Neural progenitor cell (in vitro differentiated cells): ENCODE measurements around the gene RALB. TPM values are rescaled to one million over a fixed set of nuclear protein-coding genes. Genes with fewer than 3 reads are reported as not detected.
A peak's percentile ranks its signal among the peaks of the same experiment; 100 is the strongest.

Source experiments
- DNase-seq: peaks from one replicate; pipeline ENCODE4 v3.0.0-alpha.2; 2016; ENCODE audit warnings: low spot score
- H2AFZ ChIP-seq: fragments of 200-600 bp; sonication (generic); replicated peaks from 2 replicates; pipeline ENCODE4 v1.6.1; 2016; ENCODE audit warnings: antibody characterized with exemption
- H3F3A ChIP-seq: fragments of 200-600 bp; sonication (generic); 2 replicates; pipeline ENCODE4 v1.6.1; 2016; ENCODE audit warnings: antibody characterized with exemption, low read depth
- H3K27ac ChIP-seq: fragments of 200-600 bp; sonication (generic); 2 replicates; pipeline ENCODE4 v1.5.1; 2016; ENCODE audit warnings: mild to moderate bottlenecking
- H3K27me3 ChIP-seq: fragments of 200-600 bp; sonication (generic); 2 replicates; pipeline ENCODE4 v1.6.1; 2016; ENCODE audit warnings: mild to moderate bottlenecking, moderate library complexity
- H3K36me3 ChIP-seq: fragments of 200-600 bp; sonication (generic); 2 replicates; pipeline ENCODE4 v1.5.1; 2016
- H3K4me1 ChIP-seq: fragments of 200-600 bp; sonication (generic); 2 replicates; pipeline ENCODE4 v1.6.1; 2016; ENCODE audit warnings: mixed run types
- H3K4me2 ChIP-seq: fragments of 200-600 bp; sonication (generic); 2 replicates; pipeline ENCODE4 v1.6.1; 2016
- H3K4me3 ChIP-seq: fragments of 200-600 bp; sonication (generic); 2 replicates; pipeline ENCODE4 v1.5.1; 2016
- H3K79me2 ChIP-seq: fragments of 200-600 bp; sonication (generic); 2 replicates; pipeline ENCODE4 v1.6.1; 2016; ENCODE audit warnings: low read depth
- H3K9ac ChIP-seq: fragments of 200-600 bp; sonication (generic); 2 replicates; pipeline ENCODE4 v1.6.1; 2016
- H3K9me3 ChIP-seq: fragments of 200-600 bp; sonication (generic); 2 replicates; pipeline ENCODE4 v1.5.1; 2016; ENCODE audit warnings: low read depth
- H4K20me1 ChIP-seq: fragments of 200-600 bp; sonication (generic); 2 replicates; pipeline ENCODE4 v1.6.1; 2016; ENCODE audit warnings: low read depth
- H3K27ac Mint-ChIP-seq: 3 replicates; pipeline ENCODE4 v1.8.0; 2021; ENCODE audit warnings: mixed read lengths
- H3K27me3 Mint-ChIP-seq: 2 replicates; pipeline ENCODE4 v1.8.0; 2022; ENCODE audit warnings: low read depth, mild to moderate bottlenecking, inconsistent platforms, moderate library complexity, mixed read lengths; ENCODE audit not compliant: insufficient read depth
- H3K36me3 Mint-ChIP-seq: 3 replicates; pipeline ENCODE4 v1.8.0; 2021; ENCODE audit warnings: mixed read lengths
- H3K4me1 Mint-ChIP-seq: 3 replicates; pipeline ENCODE4 v1.8.0; 2021; ENCODE audit warnings: mixed read lengths
- H3K4me3 Mint-ChIP-seq: 3 replicates; pipeline ENCODE4 v1.8.0; 2021; ENCODE audit warnings: mild to moderate bottlenecking, moderate library complexity, mixed read lengths
- H3K9me3 Mint-ChIP-seq: 3 replicates; pipeline ENCODE4 v1.8.0; 2020; ENCODE audit warnings: mixed read lengths
- EZH2 ChIP-seq: fragments of 200-600 bp; sonication (generic); IDR thresholded peaks from 2 replicates; pipeline ENCODE4 v1.6.1; 2017; ENCODE audit warnings: antibody characterized with exemption, mild to moderate bottlenecking, moderate library complexity
- EZH2phosphoT487 ChIP-seq: fragments of 200-600 bp; sonication (generic); IDR thresholded peaks from 2 replicates; pipeline ENCODE4 v1.6.1; 2017; ENCODE audit warnings: antibody characterized with exemption
- total RNA-seq: library from RNA; depleted of rRNA; stranded (reverse); fragments of >200 nt; gene quantifications from 2 replicates; pipeline ENCODE4 v1.2.3, GENCODE V29; 2015; ENCODE audit warnings: low replicate concordance
- TF ChIP-seq, protein P1 (sequence below): fragments of 200-600 bp; sonication (generic); IDR thresholded peaks from 2 replicates; pipeline ENCODE4 v1.5.1; 2017; ENCODE audit warnings: antibody characterized with exemption, mild to moderate bottlenecking

RALB gene
- total RNA-seq, 1 donor from 2014 or later = 79.8 TPM

DNA sequence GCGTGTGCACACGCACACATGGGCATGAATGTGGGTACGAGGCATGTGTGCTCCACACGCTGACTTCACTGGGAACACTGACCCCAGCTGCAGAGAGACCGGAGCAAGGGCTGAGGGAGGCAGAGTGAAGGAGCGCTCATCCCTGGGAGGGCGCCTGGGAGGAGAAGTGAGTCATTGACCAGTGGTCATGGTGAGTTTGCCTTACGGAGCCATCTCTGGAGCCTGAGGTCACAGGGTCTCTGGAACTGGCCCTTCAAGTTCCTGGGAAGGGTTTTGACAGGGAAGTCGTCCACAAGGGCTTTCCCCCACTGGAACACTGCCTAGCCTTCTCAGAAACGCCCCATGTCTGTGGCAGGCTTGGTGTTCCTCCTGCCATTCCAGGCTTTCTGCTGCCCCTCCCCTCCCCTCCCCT, 15.2 kb upstream of the RALB start:
- Mint-ChIP-seq H3K4me1 (peaks cover 32% of the 10 kb centered on the region), H3K27ac (peak overlapping the region; percentile 57), H3K36me3 (no peaks in the 10 kb centered on the region), H3K4me3 (no peak overlapping the region), H3K27me3 (peaks cover 8% of the 10 kb centered on the region), H3K9me3 (peaks cover 2% of the 10 kb centered on the region)
- Histone ChIP-seq H3K9ac (no peak overlapping the region), H3K4me1 (peaks cover 37% of the 10 kb centered on the region), H4K20me1 (no peaks in the 10 kb centered on the region), H3K27me3 (no peaks in the 10 kb centered on the region), H3K4me3 (no peak overlapping the region), H3K27ac (peak overlapping the region; percentile 93), H2AFZ (no peak overlapping the region), H3K9me3 (no peaks in the 10 kb centered on the region), H3K79me2 (no peaks in the 10 kb centered on the region), H3K4me2 (peak overlapping the region; percentile 61), H3K36me3 (no peaks in the 10 kb centered on the region), H3F3A (peaks cover 38% of the 10 kb centered on the region)
- TF ChIP-seq, protein P1, sequence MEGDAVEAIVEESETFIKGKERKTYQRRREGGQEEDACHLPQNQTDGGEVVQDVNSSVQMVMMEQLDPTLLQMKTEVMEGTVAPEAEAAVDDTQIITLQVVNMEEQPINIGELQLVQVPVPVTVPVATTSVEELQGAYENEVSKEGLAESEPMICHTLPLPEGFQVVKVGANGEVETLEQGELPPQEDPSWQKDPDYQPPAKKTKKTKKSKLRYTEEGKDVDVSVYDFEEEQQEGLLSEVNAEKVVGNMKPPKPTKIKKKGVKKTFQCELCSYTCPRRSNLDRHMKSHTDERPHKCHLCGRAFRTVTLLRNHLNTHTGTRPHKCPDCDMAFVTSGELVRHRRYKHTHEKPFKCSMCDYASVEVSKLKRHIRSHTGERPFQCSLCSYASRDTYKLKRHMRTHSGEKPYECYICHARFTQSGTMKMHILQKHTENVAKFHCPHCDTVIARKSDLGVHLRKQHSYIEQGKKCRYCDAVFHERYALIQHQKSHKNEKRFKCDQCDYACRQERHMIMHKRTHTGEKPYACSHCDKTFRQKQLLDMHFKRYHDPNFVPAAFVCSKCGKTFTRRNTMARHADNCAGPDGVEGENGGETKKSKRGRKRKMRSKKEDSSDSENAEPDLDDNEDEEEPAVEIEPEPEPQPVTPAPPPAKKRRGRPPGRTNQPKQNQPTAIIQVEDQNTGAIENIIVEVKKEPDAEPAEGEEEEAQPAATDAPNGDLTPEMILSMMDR = no peak
- TF ChIP-seq EZH2 (no peak), EZH2phosphoT487 (no peak)
- DNase-seq = peak; percentile 27

DNA sequence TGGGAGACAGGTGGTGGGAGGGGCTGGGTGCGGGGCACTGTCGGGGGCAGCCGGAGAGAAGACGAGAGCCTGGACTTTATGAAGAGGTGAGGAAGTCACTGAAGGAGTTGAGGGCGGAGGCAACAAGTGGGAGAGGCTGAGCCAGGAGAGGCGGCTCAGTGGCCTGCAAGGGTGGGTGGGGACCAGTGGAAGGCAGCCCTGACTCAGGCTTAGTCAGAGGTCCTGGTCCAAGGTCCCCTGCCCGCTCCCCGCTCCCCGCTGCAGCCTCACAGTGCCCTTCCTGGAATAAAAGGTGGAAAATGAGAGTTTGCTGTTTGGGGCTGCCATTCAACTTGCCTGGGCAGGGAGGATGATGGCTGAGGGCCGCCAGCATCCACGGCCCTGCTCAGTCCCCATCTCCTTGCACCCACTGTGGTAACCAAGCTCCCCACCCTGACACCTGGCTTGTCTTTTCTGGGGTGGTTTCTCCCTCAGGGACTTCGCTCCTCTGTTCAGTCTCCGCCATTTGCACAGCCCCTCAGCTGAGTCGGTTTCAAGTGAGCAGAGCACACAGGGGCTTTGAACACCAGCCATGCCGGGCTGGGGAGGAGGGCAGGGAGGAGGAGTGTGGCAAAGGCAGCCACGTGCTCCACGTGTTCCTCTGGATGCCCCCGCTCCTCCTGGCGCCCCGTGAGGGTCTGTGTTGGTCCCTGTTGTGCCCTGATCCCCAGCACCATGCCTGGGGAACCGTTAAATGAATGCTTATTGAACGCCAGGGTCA, 13.7 kb upstream of the RALB start:
- DNase-seq = no peak
- no peaks in the 10 kb centered on the region for H3K27me3 ChIP-seq
- H3K9me3 Mint-ChIP-seq = peaks cover 2% of the 10 kb centered on the region
- peak overlapping the region; percentile 61 for H3K4me2 ChIP-seq
- no peaks in the 10 kb centered on the region for H3K36me3 ChIP-seq
- H3K4me1 ChIP-seq = peaks cover 37% of the 10 kb centered on the region
- H3K27ac ChIP-seq = peak overlapping the region; percentile 93
- H3K27me3 Mint-ChIP-seq = peaks cover 8% of the 10 kb centered on the region
- TF ChIP-seq, protein P1 = no peak
- no peak for TF ChIP-seq EZH2phosphoT487
- TF ChIP-seq EZH2 = no peak
- peaks cover 38% of the 10 kb centered on the region for H3F3A ChIP-seq
- H2AFZ ChIP-seq = no peak overlapping the region
- no peak overlapping the region for H3K4me3 ChIP-seq
- H3K9me3 ChIP-seq = no peaks in the 10 kb centered on the region
- H3K4me1 Mint-ChIP-seq = peaks cover 32% of the 10 kb centered on the region
- no peak overlapping the region for H3K9ac ChIP-seq
- no peaks in the 10 kb centered on the region for H4K20me1 ChIP-seq
- no peak overlapping the region for H3K4me3 Mint-ChIP-seq
- no peaks in the 10 kb centered on the region for H3K36me3 Mint-ChIP-seq
- H3K27ac Mint-ChIP-seq = no peak overlapping the region
- no peaks in the 10 kb centered on the region for H3K79me2 ChIP-seq

DNA sequence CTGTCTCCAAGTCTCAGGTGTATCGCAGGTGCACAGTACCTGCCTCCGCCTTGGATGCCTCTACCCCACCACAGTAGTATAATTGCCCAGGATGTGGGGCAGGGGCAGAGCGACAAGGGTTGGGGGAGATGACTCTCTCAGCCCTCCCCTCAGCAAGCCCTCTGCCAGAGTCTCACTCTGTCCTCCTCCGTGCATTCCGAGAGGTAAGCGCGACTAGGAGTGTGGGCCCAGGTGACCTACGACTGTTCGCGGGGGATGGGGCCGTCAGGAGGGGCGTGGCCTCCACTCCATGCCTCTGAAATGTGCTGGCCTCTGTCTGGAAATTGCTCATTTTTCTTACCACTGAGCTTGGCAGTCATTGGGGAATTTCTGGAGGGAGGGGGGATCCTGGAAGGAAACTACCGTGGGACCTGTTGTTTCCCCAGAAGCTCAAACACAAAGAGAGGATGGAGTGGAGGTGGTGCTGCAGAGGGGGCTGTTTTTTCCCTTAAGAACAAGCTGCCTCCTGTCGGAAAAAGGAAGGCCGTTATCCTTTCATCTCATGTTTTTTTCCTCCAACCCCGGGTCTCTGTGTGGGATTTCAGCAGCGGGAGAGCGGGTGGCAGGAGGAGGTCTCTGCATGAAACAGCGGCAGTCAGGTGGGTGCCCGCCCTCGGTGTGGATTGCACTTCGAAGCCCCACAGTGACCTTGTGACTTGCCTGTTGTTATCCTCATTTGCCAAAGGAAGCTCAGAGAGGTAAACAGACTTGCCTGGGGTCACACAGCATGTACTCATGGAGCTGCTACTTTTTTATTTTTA, 13.0 kb upstream of the RALB start:
- no peaks in the 10 kb centered on the region for H3K27me3 ChIP-seq
- no peaks in the 10 kb centered on the region for H3K36me3 ChIP-seq
- peaks cover 37% of the 10 kb centered on the region for H3K4me1 ChIP-seq
- H3K4me3 ChIP-seq = no peak overlapping the region
- Mint-ChIP-seq H3K36me3 (no peaks in the 10 kb centered on the region), H3K4me3 (no peak overlapping the region), H3K9me3 (peaks cover 2% of the 10 kb centered on the region), H3K27ac (peak overlapping the region; percentile 79), H3K27me3 (peaks cover 8% of the 10 kb centered on the region), H3K4me1 (peaks cover 35% of the 10 kb centered on the region)
- H3K9me3 ChIP-seq = no peaks in the 10 kb centered on the region
- TF ChIP-seq EZH2phosphoT487 = no peak
- no peak for TF ChIP-seq EZH2
- TF ChIP-seq, protein P1 = no peak
- peak overlapping the region; percentile 61 for H2AFZ ChIP-seq
- H4K20me1 ChIP-seq = no peaks in the 10 kb centered on the region
- H3K9ac ChIP-seq = no peak overlapping the region
- peak; percentile 28 for DNase-seq
- no peaks in the 10 kb centered on the region for H3K79me2 ChIP-seq
- H3K4me2 ChIP-seq = peak overlapping the region; percentile 14
- peaks cover 38% of the 10 kb centered on the region for H3F3A ChIP-seq
- H3K27ac ChIP-seq = no peak overlapping the region
